CD4-positive, alpha-beta T cell (primary cell): Measurements from ENCODE around the gene NLGN1. TPM values are rescaled to one million over a fixed set of nuclear protein-coding genes. Genes with fewer than 3 reads are reported as not detected.

ENCODE experiments used
- ATAC-seq: fragments of 200-7000 bp; cut with Tn5 transposase; one replicate; pipeline ENCODE4 v1.10.0; 2022; ENCODE audit warnings: mild to moderate bottlenecking; ENCODE audit not compliant: poor library complexity
- CTCF ChIA-PET: fragments of 350-600 bp; sonication (Branson Sonifier 250); formaldehyde crosslinking; loops from one replicate; lab custom pipeline; 2021; ENCODE audit warnings: antibody characterized with exemption, inconsistent platforms; lab: Charles Lee
- POLR2A ChIA-PET: fragments of 350-600 bp; sonication (Branson Sonifier 250); formaldehyde crosslinking; loops from one replicate; lab custom pipeline; 2021; ENCODE audit warnings: antibody characterized with exemption, inconsistent platforms; lab: Charles Lee
- DNase-seq, 14 experiments: peaks; one replicate each; pipeline ENCODE4 v3.0.0-alpha.2; 2013 to 2020; ENCODE audit warnings: mixed read lengths in 2 of 14
- H3K27ac ChIP-seq, 2 donors: one replicate each; pipeline versions ENCODE4 v1.5.1 to v1.7.0; 2013; ENCODE audit warnings: low read length in 2 of 2, low read depth in 1 of 2, mild to moderate bottlenecking in 1 of 2
- H3K27me3 ChIP-seq, 2 experiments: 1 replicate in 1 of 2; 2 replicates in 1 of 2; pipeline versions ENCODE4 v1.6.1 to v1.7.0; 2013; ENCODE audit warnings: low read length in 2 of 2, control low read depth in 1 of 2, mild to moderate bottlenecking in 1 of 2, moderate library complexity in 1 of 2; ENCODE audit not compliant: insufficient read depth in 2 of 2, control insufficient read depth in 1 of 2
- H3K36me3 ChIP-seq: one replicate; pipeline ENCODE4 v1.6.1; 2013; ENCODE audit warnings: low read length, control low read depth; ENCODE audit not compliant: insufficient read depth
- H3K4me1 ChIP-seq: one replicate; pipeline ENCODE4 v1.6.1; 2013; ENCODE audit warnings: low read length, control low read depth; ENCODE audit not compliant: insufficient read depth
- H3K4me3 ChIP-seq: one replicate; pipeline ENCODE4 v1.5.1; 2013; ENCODE audit warnings: mild to moderate bottlenecking, low read length, moderate library complexity
- H3K9me3 ChIP-seq, 2 experiments: 1 replicate in 1 of 2; 2 replicates in 1 of 2; pipeline versions ENCODE4 v1.6.1 to v1.7.0; 2013; ENCODE audit warnings: low read length in 2 of 2, mild to moderate bottlenecking in 2 of 2, control low read depth in 1 of 2, moderate library complexity in 1 of 2; ENCODE audit not compliant: control insufficient read depth in 1 of 2, insufficient read depth in 1 of 2
- H3K27ac Mint-ChIP-seq: one replicate; pipeline ENCODE4 v1.8.0; 2020; ENCODE audit warnings: mixed read lengths
- H3K27me3 Mint-ChIP-seq: one replicate; pipeline ENCODE4 v1.8.0; 2021; ENCODE audit warnings: mixed read lengths
- H3K36me3 Mint-ChIP-seq: one replicate; pipeline ENCODE4 v1.8.0; 2021; ENCODE audit warnings: low read depth, mixed read lengths
- H3K4me1 Mint-ChIP-seq: one replicate; pipeline ENCODE4 v1.8.0; 2021; ENCODE audit warnings: low read depth, mixed read lengths
- H3K4me3 Mint-ChIP-seq: one replicate; pipeline ENCODE4 v1.8.0; 2020; ENCODE audit warnings: mild to moderate bottlenecking, mixed read lengths
- H3K9me3 Mint-ChIP-seq: one replicate; pipeline ENCODE4 v1.8.0; 2020; ENCODE audit warnings: mixed read lengths
- intact Hi-C, 2 experiments: fragments of 100-400 bp; cut with DNase I in 1 of 2; cut with micrococcal nuclease in 1 of 2; formaldehyde crosslinking; loops; one replicate each; pipeline versions ENCODE4 v1.15.1 to v1.9.0; 2023 to 2025; cut with DNase I, micrococcal nuclease
- total RNA-seq, 174 experiments: library from RNA in 2 of 174; stranded (reverse) in 2 of 174; gene quantifications; one replicate each; pipeline ENCODE4 v1.2.3 and lab custom pipeline; 2021 to 2026
- TF ChIP-seq, protein P1 (sequence below): fragments of 200-600 bp; IDR thresholded peaks from one replicate; pipeline ENCODE4 v1.8.0; 2022; ENCODE audit warnings: antibody characterized with exemption, mild to moderate bottlenecking

The NLGN1 gene
- total RNA-seq, 2 experiments from 2014 or later: not detected

GRCh38 chr3:173761161-173761560 lies 363.6 kb downstream of the NLGN1 start:
- Mint-ChIP-seq H3K4me1 (no peaks in the 10 kb centered on the region), H3K27me3 (no peaks in the 10 kb centered on the region), H3K9me3 (peaks cover 2% of the 10 kb centered on the region), H3K36me3 (no peaks in the 10 kb centered on the region), H3K4me3 (no peak overlapping the region), H3K27ac (no peak overlapping the region)
- H3K4me3 ChIP-seq: no peak overlapping the region
- no peak overlapping the region for H3K27ac ChIP-seq
- TF ChIP-seq, protein P1, sequence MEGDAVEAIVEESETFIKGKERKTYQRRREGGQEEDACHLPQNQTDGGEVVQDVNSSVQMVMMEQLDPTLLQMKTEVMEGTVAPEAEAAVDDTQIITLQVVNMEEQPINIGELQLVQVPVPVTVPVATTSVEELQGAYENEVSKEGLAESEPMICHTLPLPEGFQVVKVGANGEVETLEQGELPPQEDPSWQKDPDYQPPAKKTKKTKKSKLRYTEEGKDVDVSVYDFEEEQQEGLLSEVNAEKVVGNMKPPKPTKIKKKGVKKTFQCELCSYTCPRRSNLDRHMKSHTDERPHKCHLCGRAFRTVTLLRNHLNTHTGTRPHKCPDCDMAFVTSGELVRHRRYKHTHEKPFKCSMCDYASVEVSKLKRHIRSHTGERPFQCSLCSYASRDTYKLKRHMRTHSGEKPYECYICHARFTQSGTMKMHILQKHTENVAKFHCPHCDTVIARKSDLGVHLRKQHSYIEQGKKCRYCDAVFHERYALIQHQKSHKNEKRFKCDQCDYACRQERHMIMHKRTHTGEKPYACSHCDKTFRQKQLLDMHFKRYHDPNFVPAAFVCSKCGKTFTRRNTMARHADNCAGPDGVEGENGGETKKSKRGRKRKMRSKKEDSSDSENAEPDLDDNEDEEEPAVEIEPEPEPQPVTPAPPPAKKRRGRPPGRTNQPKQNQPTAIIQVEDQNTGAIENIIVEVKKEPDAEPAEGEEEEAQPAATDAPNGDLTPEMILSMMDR: no peak
- no peaks in the 10 kb centered on the region for H3K4me1 ChIP-seq
- no peaks in the 10 kb centered on the region for H3K36me3 ChIP-seq
- no peak for DNase-seq
- intact Hi-C loops: no loop called here
- no peaks in the 10 kb centered on the region for H3K27me3 ChIP-seq
- ChIA-PET POLR2A (no interaction called here), CTCF (interaction anchor here (1.0 kb wide), 1 partner anchor 11 kb away, joined by 3 read pairs; no protein-coding TSS in a partner anchor)
- no peaks in the 10 kb centered on the region for H3K9me3 ChIP-seq
- no peak for ATAC-seq

- H3K27ac Mint-ChIP-seq: no peak overlapping the region
- H3K4me1 ChIP-seq: no peaks in the 10 kb centered on the region
- CTCF ChIA-PET: no interaction called here
These were observed 365.0 kb downstream of the NLGN1 start for GRCh38 chr3:173762501-173762900.

GRCh38 chr3:173770011-173770410 lies 372.5 kb downstream of the NLGN1 start:
- Mint-ChIP-seq H3K9me3 (peaks cover 2% of the 10 kb centered on the region), H3K4me3 (no peak overlapping the region), H3K27me3 (no peaks in the 10 kb centered on the region), H3K27ac (no peak overlapping the region), H3K4me1 (no peaks in the 10 kb centered on the region), H3K36me3 (no peaks in the 10 kb centered on the region)
- Histone ChIP-seq H3K27ac (no peak overlapping the region), H3K4me3 (no peak overlapping the region), H3K27me3 (no peaks in the 10 kb centered on the region), H3K9me3 (no peaks in the 10 kb centered on the region), H3K4me1 (no peaks in the 10 kb centered on the region), H3K36me3 (no peaks in the 10 kb centered on the region)
- intact Hi-C loops: no loop called here
- no peak for ATAC-seq
- ChIA-PET CTCF (interaction anchor here (1.4 kb wide), 1 partner anchor 18 kb away, joined by 5 read pairs; no protein-coding TSS in a partner anchor), POLR2A (no interaction called here)
- TF ChIP-seq, protein P1: no peak
- DNase-seq: no peak

More at GRCh38 chr3:173762501-173762900, 365.0 kb downstream of the NLGN1 start:
- Mint-ChIP-seq H3K9me3 (peaks cover 2% of the 10 kb centered on the region), H3K27me3 (no peaks in the 10 kb centered on the region), H3K4me3 (no peak overlapping the region), H3K36me3 (no peaks in the 10 kb centered on the region), H3K4me1 (no peaks in the 10 kb centered on the region)
- Histone ChIP-seq H3K36me3 (no peaks in the 10 kb centered on the region), H3K4me3 (no peak overlapping the region), H3K9me3 (no peaks in the 10 kb centered on the region), H3K27me3 (no peaks in the 10 kb centered on the region), H3K27ac (no peak overlapping the region)
- ATAC-seq (no peak), DNase-seq (no peak)
- TF ChIP-seq, protein P1: no peak
- intact Hi-C loops: no loop called here
- POLR2A ChIA-PET: no interaction called here
